Tibial nerve (tissue), 4 donors: ENCODE measurements around the gene EYA4. TPM values are rescaled to one million over a fixed set of nuclear protein-coding genes. Genes with fewer than 3 reads are reported as not detected.
A peak's percentile ranks its signal among the peaks of the same experiment; 100 is the strongest.
"Not testable (repeated sequence)": the region's sequence is repeated elsewhere in the genome, so short reads cannot be mapped to it uniquely, and the experiment has no call there.

Source experiments
- DNase-seq, 2 donors: peaks; one replicate each; pipeline ENCODE4 v3.0.0-alpha.2; 2019; ENCODE audit warnings: low spot score in 2 of 2
- H3K27ac ChIP-seq, 4 donors: fragments of 200-600 bp; sonication (generic) in 3 of 4; one replicate each; pipeline ENCODE4 v1.5.1; 2017 to 2019; ENCODE audit warnings: mild to moderate bottlenecking in 1 of 4
- H3K27me3 ChIP-seq, 2 donors: fragments of 200-600 bp; sonication (generic) in 1 of 2; one replicate each; pipeline versions ENCODE4 v1.5.1 to v1.6.0; 2017 to 2019
- H3K36me3 ChIP-seq, 3 donors: fragments of 200-600 bp; sonication (generic); one replicate each; pipeline ENCODE4 v1.5.1; 2018 to 2019
- H3K4me1 ChIP-seq, 4 donors: fragments of 200-600 bp; sonication (generic) in 3 of 4; one replicate each; pipeline ENCODE4 v1.5.1; 2017 to 2019
- H3K4me3 ChIP-seq, 4 donors: fragments of 200-600 bp; sonication (generic) in 3 of 4; one replicate each; pipeline ENCODE4 v1.5.1; 2017 to 2019; ENCODE audit warnings: mild to moderate bottlenecking in 1 of 4, moderate library complexity in 1 of 4
- H3K9me3 ChIP-seq, 4 donors: fragments of 200-600 bp; sonication (generic) in 3 of 4; one replicate each; pipeline ENCODE4 v1.5.1; 2017 to 2019
- CTCF ChIP-seq, 5 experiments: fragments of 200-600 bp in 3 of 5; fragments of 450-650 bp in 2 of 5; sonication (generic) in 3 of 5; IDR thresholded peaks; one replicate each; pipeline ENCODE4 v1.5.1; 2016 to 2019; ENCODE audit warnings: antibody characterized with exemption in 5 of 5, mild to moderate bottlenecking in 3 of 5, moderate library complexity in 2 of 5
- EP300 ChIP-seq, 2 donors: sonication (generic); formaldehyde crosslinking; IDR thresholded peaks; one replicate each; pipeline ENCODE4 v1.6.1; 2017; ENCODE audit warnings: antibody characterized with exemption in 2 of 2, mild to moderate bottlenecking in 1 of 2
- POLR2A ChIP-seq, 2 donors: fragments of 450-650 bp; IDR thresholded peaks; one replicate each; pipeline ENCODE4 v1.6.1; 2017; ENCODE audit warnings: antibody characterized with exemption in 2 of 2, mild to moderate bottlenecking in 2 of 2, moderate library complexity in 2 of 2
- WGBS, 2 donors: methylation state at CpG; one replicate each; pipeline ENCODE4 v1.1.5; 2018; 5-methylcytosine and 5-hydroxymethylcytosine counted together
- total RNA-seq, 4 donors: library from RNA; depleted of rRNA; stranded (reverse); fragments of >200 nt; gene quantifications; one replicate each; pipeline ENCODE4 v1.1.0, GENCODE V29; 2016

EYA4 gene
- total RNA-seq, 4 donors from 2014 or later = 1.1 to 6.0 (median 1.8) TPM

- TF ChIP-seq POLR2A (IDR thresholded peaks at IDR 0.05) = no peak
- TF ChIP-seq CTCF (IDR thresholded peaks at IDR 0.05) = no peak
- no peak for TF ChIP-seq EP300 (IDR thresholded peaks at IDR 0.05)
- 83 to 92% methylated on average over 3 of the region's 3 CpGs for WGBS, 2 donors
- Histone ChIP-seq H3K27me3 (no peaks in the 10 kb centered on the region), H3K9me3 (no peaks in the 10 kb centered on the region), H3K4me1 (peaks cover 0 to 6% (median 0%) of the 10 kb centered on the region in 4 donors), H3K27ac (no peak overlapping the region), H3K4me3 (no peak overlapping the region), H3K36me3 (no peaks in the 10 kb centered on the region)
- DNase-seq = no peak
These were observed 310.3 kb downstream of the EYA4 start for GRCh38 chr6:133551436-133551835.

GRCh38 chr6:133551847-133552341 lies 310.7 kb downstream of the EYA4 start:
- no peak overlapping the region for H3K27ac ChIP-seq
- no peak overlapping the region for H3K4me3 ChIP-seq
- H3K27me3 ChIP-seq = no peaks in the 10 kb centered on the region
- H3K9me3 ChIP-seq = no peaks in the 10 kb centered on the region
- peaks cover 0 to 6% (median 0%) of the 10 kb centered on the region in 4 donors for H3K4me1 ChIP-seq
- 58 to 61% methylated on average over 6 of the region's 6 CpGs for WGBS, 2 donors
- no peaks in the 10 kb centered on the region for H3K36me3 ChIP-seq
- no peak for DNase-seq
- TF ChIP-seq POLR2A (IDR thresholded peaks at IDR 0.05) (no peak), CTCF (IDR thresholded peaks at IDR 0.05) (no peak), EP300 (IDR thresholded peaks at IDR 0.05) (no peak)

GRCh38 chr6:133553652-133554051 lies 312.5 kb downstream of the EYA4 start:
- no peaks in the 10 kb centered on the region for H3K4me1 ChIP-seq
- DNase-seq = peak in 1 of 2 donors; percentile 71
- H3K9me3 ChIP-seq = peaks cover 0 to 6% (median 0%) of the 10 kb centered on the region in 4 donors
- TF ChIP-seq CTCF (IDR thresholded peaks at IDR 0.05) (peak; percentile 29 to 45 (median 36)), POLR2A (IDR thresholded peaks at IDR 0.05) (no peak), EP300 (IDR thresholded peaks at IDR 0.05) (no peak)
- 16 to 18% methylated on average over 4 of the region's 4 CpGs for WGBS, 2 donors
- no peak overlapping the region for H3K4me3 ChIP-seq
- no peaks in the 10 kb centered on the region for H3K27me3 ChIP-seq
- no peaks in the 10 kb centered on the region for H3K36me3 ChIP-seq
- H3K27ac ChIP-seq = no peak overlapping the region

- H3K9me3 ChIP-seq = peaks cover 0 to 10% (median 0%) of the 10 kb centered on the region in 4 donors
- H3K27me3 ChIP-seq, H3K4me3 ChIP-seq, H3K4me1 ChIP-seq, DNase-seq, H3K27ac ChIP-seq, H3K36me3 ChIP-seq: not testable (repeated sequence)
- 87 to 90% methylated on average over 1 of the region's 1 CpG for WGBS, 2 donors
These were observed 313.0 kb downstream of the EYA4 start for GRCh38 chr6:133554121-133554520.

GRCh38 chr6:133555685-133556084 lies 314.5 kb downstream of the EYA4 start:
- TF ChIP-seq CTCF (IDR thresholded peaks at IDR 0.05) (no peak), EP300 (IDR thresholded peaks at IDR 0.05) (no peak), POLR2A (IDR thresholded peaks at IDR 0.05) (no peak)
- Histone ChIP-seq H3K27me3 (no peaks in the 10 kb centered on the region), H3K4me1 (no peaks in the 10 kb centered on the region), H3K27ac (no peak overlapping the region), H3K36me3 (no peaks in the 10 kb centered on the region), H3K9me3 (peaks cover 0 to 26% (median 0%) of the 10 kb centered on the region in 4 donors), H3K4me3 (no peak overlapping the region)
- no peak for DNase-seq
- WGBS, 2 donors = 61 to 78% methylated on average over 2 of the region's 2 CpGs

GRCh38 chr6:133559926-133560325 lies 318.8 kb downstream of the EYA4 start:
- DNase-seq = no peak
- no peak for TF ChIP-seq CTCF (IDR thresholded peaks at IDR 0.05)
- WGBS, 2 donors = 89 to 90% methylated on average over 2 of the region's 2 CpGs
- H3K4me1 ChIP-seq = no peaks in the 10 kb centered on the region
- no peaks in the 10 kb centered on the region for H3K27me3 ChIP-seq
- H3K4me3 ChIP-seq = no peak overlapping the region
- peaks cover 0 to 27% (median 0%) of the 10 kb centered on the region in 4 donors for H3K9me3 ChIP-seq
- H3K36me3 ChIP-seq = no peaks in the 10 kb centered on the region
- H3K27ac ChIP-seq = no peak overlapping the region
